WTC11 (cell line): ENCODE results near the gene CACUL1. TPM values are rescaled to one million over a fixed set of nuclear protein-coding genes. Genes with fewer than 3 reads are reported as not detected.

Experiments
- ATAC-seq: fragments of 200-7000 bp; cut with Tn5 transposase; 2 replicates; pipeline ENCODE4 v1.10.0; 2021; ENCODE audit warnings: mild to moderate bottlenecking, moderate library complexity
- CTCF ChIA-PET: fragments of 300-600 bp; sonication (Branson Sonifier 250); formaldehyde crosslinking; loops from one replicate; lab custom pipeline; 2021; ENCODE audit warnings: antibody characterized with exemption; lab: Charles Lee
- POLR2A ChIA-PET: fragments of 350-600 bp; sonication (Branson Sonifier 250); formaldehyde crosslinking; loops from one replicate; lab custom pipeline; 2021; ENCODE audit warnings: antibody characterized with exemption; lab: Charles Lee
- DNase-seq: peaks from one replicate; pipeline ENCODE4 v3.0.0; 2021; ENCODE audit warnings: low spot score
- H3K27ac Mint-ChIP-seq: 2 replicates; pipeline ENCODE4 v1.8.0; 2021; ENCODE audit warnings: mixed read lengths
- H3K27me3 Mint-ChIP-seq: 2 replicates; pipeline ENCODE4 v1.8.0; 2021; ENCODE audit warnings: low read depth, mild to moderate bottlenecking, moderate library complexity, mixed read lengths
- H3K36me3 Mint-ChIP-seq: 2 replicates; pipeline ENCODE4 v1.8.0; 2021; ENCODE audit warnings: mixed read lengths
- H3K4me1 Mint-ChIP-seq: 2 replicates; pipeline ENCODE4 v1.8.0; 2022; ENCODE audit warnings: mixed read lengths
- H3K4me3 Mint-ChIP-seq: 2 replicates; pipeline ENCODE4 v1.8.0; 2021; ENCODE audit warnings: mild to moderate bottlenecking, moderate library complexity, mixed read lengths
- H3K9me3 Mint-ChIP-seq: 2 replicates; pipeline ENCODE4 v1.8.0; 2021; ENCODE audit warnings: mixed read lengths
- ATF1 ChIP-seq: sonication (generic); formaldehyde crosslinking; IDR thresholded peaks from 2 replicates; pipeline ENCODE4 v1.8.1; 2023; ENCODE audit warnings: mild to moderate bottlenecking, moderate library complexity, missing genetic modification reagents
- CREB1 ChIP-seq: sonication (generic); formaldehyde crosslinking; IDR thresholded peaks from 2 replicates; pipeline ENCODE4 v1.8.0; 2023; ENCODE audit warnings: mild to moderate bottlenecking, missing genetic modification reagents
- E2F1 ChIP-seq: sonication (generic); formaldehyde crosslinking; IDR thresholded peaks from 2 replicates; pipeline ENCODE4 v1.8.0; 2022; ENCODE audit warnings: mild to moderate bottlenecking, missing genetic modification reagents
- E2F5 ChIP-seq: sonication (generic); formaldehyde crosslinking; IDR thresholded peaks from 2 replicates; pipeline ENCODE4 v1.8.1; 2022; ENCODE audit warnings: mild to moderate bottlenecking, moderate library complexity, missing genetic modification reagents
- GABPB1 ChIP-seq: sonication (generic); formaldehyde crosslinking; IDR thresholded peaks from 2 replicates; pipeline ENCODE4 v1.8.1; 2023; ENCODE audit warnings: mild to moderate bottlenecking, missing genetic modification reagents
- GTF2I ChIP-seq: fragments of 250-450 bp; sonication (Bioruptor Pico); conservative IDR thresholded peaks from 2 replicates; pipeline ENCODE4 v1.4.0; 2021; ENCODE audit warnings: mild to moderate bottlenecking
- NR2C2 ChIP-seq: sonication (generic); formaldehyde crosslinking; IDR thresholded peaks from 2 replicates; pipeline ENCODE4 v1.8.0; 2022; ENCODE audit warnings: mild to moderate bottlenecking, missing genetic modification reagents
- NR3C1 ChIP-seq: sonication (generic); formaldehyde crosslinking; conservative IDR thresholded peaks from 2 replicates; pipeline ENCODE4 v1.8.1; 2023; ENCODE audit warnings: low read depth, mild to moderate bottlenecking, missing genetic modification reagents
- TCF7 ChIP-seq: sonication (generic); formaldehyde crosslinking; IDR thresholded peaks from 2 replicates; pipeline ENCODE4 v1.8.0; 2022; ENCODE audit warnings: mild to moderate bottlenecking, low read depth, missing genetic modification reagents, moderate library complexity
- ZBTB21 ChIP-seq: sonication (generic); formaldehyde crosslinking; IDR thresholded peaks from 2 replicates; pipeline ENCODE4 v1.8.1; 2023; ENCODE audit warnings: mild to moderate bottlenecking, missing genetic modification reagents, borderline replicate concordance
- ZNF416 ChIP-seq: fragments of 250-450 bp; sonication (Bioruptor Pico); IDR thresholded peaks from 2 replicates; pipeline ENCODE4 v1.9.0; 2021; ENCODE audit warnings: mild to moderate bottlenecking, inconsistent platforms
- total RNA-seq: library from RNA; stranded (reverse); gene quantifications from 3 replicates; pipeline ENCODE4 v1.2.3, GENCODE V29; 2021
- TF ChIP-seq, protein P1 (sequence below): fragments of 250-450 bp; sonication (Bioruptor Pico); IDR thresholded peaks from 2 replicates; pipeline ENCODE4 v1.9.0; 2021; ENCODE audit warnings: mild to moderate bottlenecking, borderline replicate concordance
- TF ChIP-seq, protein P2 (sequence below): fragments of 250-450 bp; sonication (Bioruptor Pico); IDR thresholded peaks from 2 replicates; pipeline ENCODE4 v1.9.0; 2021; ENCODE audit warnings: moderate library complexity, mild to moderate bottlenecking, inconsistent platforms, borderline replicate concordance
- TF ChIP-seq, protein P3 (sequence below): sonication (generic); formaldehyde crosslinking; IDR thresholded peaks from 2 replicates; pipeline ENCODE4 v1.8.1; 2022; ENCODE audit warnings: low read depth, mild to moderate bottlenecking, moderate library complexity, missing genetic modification reagents, borderline replicate concordance
- TF ChIP-seq, protein P4 (sequence below): fragments of 250-450 bp; sonication (Bioruptor Pico); IDR thresholded peaks from 2 replicates; pipeline ENCODE4 v1.9.0; 2021; ENCODE audit warnings: mild to moderate bottlenecking
- TF ChIP-seq, protein P5 (sequence below): sonication (generic); formaldehyde crosslinking; IDR thresholded peaks from 2 replicates; pipeline ENCODE4 v1.8.1; 2022; ENCODE audit warnings: missing genetic modification reagents, borderline replicate concordance

Gene CACUL1
- total RNA-seq, 1 experiment from 2014 or later: 41.5 TPM

DNA sequence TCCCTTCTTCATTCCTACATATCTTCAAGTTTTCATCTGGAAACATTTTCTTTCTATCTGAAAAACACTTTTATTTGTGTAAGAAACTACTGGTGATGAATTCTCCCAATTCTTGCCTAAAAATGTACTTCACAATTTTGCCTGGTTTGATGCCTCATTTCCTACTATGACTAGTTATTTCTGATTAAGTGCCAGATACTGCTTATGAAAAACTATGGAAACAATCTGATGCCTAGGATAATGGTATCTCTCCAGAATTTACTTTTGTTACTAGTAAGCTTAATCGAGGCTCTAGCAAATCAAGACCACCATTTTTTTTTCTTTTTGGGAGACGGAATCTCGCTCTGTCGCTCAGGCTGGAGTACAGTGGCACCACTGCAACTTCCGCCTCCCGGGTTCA is 31.3 kb downstream of the CACUL1 start:
- ChIA-PET CTCF (interaction anchor here (1.9 kb wide), 1 partner anchor 155 kb away, joined by 6 read pairs; no protein-coding TSS in a partner anchor), POLR2A (no interaction called here)
- Mint-ChIP-seq H3K36me3 (peaks cover 4% of the 10 kb centered on the region), H3K27me3 (no peaks in the 10 kb centered on the region), H3K4me1 (no peaks in the 10 kb centered on the region), H3K4me3 (no peak overlapping the region), H3K9me3 (no peaks in the 10 kb centered on the region), H3K27ac (no peak overlapping the region)
- DNase-seq: no peak
- no peak for ATAC-seq
- TF ChIP-seq E2F5 (CRISPR knock-in tag) (no peak), TCF7 (CRISPR knock-in tag) (no peak), ATF1 (CRISPR knock-in tag) (no peak), NR2C2 (CRISPR knock-in tag) (no peak), GABPB1 (CRISPR knock-in tag) (no peak), ZBTB21 (CRISPR knock-in tag) (no peak), ZNF416 (CRISPR knock-in tag) (no peak), CREB1 (CRISPR knock-in tag) (no peak), E2F1 (CRISPR knock-in tag) (no peak), NR3C1 (no peak), GTF2I (no peak)
- TF ChIP-seq, protein P1, sequence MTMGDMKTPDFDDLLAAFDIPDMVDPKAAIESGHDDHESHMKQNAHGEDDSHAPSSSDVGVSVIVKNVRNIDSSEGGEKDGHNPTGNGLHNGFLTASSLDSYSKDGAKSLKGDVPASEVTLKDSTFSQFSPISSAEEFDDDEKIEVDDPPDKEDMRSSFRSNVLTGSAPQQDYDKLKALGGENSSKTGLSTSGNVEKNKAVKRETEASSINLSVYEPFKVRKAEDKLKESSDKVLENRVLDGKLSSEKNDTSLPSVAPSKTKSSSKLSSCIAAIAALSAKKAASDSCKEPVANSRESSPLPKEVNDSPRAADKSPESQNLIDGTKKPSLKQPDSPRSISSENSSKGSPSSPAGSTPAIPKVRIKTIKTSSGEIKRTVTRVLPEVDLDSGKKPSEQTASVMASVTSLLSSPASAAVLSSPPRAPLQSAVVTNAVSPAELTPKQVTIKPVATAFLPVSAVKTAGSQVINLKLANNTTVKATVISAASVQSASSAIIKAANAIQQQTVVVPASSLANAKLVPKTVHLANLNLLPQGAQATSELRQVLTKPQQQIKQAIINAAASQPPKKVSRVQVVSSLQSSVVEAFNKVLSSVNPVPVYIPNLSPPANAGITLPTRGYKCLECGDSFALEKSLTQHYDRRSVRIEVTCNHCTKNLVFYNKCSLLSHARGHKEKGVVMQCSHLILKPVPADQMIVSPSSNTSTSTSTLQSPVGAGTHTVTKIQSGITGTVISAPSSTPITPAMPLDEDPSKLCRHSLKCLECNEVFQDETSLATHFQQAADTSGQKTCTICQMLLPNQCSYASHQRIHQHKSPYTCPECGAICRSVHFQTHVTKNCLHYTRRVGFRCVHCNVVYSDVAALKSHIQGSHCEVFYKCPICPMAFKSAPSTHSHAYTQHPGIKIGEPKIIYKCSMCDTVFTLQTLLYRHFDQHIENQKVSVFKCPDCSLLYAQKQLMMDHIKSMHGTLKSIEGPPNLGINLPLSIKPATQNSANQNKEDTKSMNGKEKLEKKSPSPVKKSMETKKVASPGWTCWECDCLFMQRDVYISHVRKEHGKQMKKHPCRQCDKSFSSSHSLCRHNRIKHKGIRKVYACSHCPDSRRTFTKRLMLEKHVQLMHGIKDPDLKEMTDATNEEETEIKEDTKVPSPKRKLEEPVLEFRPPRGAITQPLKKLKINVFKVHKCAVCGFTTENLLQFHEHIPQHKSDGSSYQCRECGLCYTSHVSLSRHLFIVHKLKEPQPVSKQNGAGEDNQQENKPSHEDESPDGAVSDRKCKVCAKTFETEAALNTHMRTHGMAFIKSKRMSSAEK: no peak
- TF ChIP-seq, protein P2, sequence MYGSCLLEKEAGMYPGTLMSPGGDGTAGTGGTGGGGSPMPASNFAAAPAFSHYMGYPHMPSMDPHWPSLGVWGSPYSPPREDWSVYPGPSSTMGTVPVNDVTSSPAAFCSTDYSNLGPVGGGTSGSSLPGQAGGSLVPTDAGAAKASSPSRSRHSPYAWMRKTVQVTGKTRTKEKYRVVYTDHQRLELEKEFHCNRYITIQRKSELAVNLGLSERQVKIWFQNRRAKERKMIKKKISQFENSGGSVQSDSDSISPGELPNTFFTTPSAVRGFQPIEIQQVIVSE: no peak
- TF ChIP-seq, protein P3, sequence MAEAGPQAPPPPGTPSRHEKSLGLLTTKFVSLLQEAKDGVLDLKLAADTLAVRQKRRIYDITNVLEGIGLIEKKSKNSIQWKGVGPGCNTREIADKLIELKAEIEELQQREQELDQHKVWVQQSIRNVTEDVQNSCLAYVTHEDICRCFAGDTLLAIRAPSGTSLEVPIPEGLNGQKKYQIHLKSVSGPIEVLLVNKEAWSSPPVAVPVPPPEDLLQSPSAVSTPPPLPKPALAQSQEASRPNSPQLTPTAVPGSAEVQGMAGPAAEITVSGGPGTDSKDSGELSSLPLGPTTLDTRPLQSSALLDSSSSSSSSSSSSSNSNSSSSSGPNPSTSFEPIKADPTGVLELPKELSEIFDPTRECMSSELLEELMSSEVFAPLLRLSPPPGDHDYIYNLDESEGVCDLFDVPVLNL (CRISPR knock-in tag): no peak
- TF ChIP-seq, protein P4, sequence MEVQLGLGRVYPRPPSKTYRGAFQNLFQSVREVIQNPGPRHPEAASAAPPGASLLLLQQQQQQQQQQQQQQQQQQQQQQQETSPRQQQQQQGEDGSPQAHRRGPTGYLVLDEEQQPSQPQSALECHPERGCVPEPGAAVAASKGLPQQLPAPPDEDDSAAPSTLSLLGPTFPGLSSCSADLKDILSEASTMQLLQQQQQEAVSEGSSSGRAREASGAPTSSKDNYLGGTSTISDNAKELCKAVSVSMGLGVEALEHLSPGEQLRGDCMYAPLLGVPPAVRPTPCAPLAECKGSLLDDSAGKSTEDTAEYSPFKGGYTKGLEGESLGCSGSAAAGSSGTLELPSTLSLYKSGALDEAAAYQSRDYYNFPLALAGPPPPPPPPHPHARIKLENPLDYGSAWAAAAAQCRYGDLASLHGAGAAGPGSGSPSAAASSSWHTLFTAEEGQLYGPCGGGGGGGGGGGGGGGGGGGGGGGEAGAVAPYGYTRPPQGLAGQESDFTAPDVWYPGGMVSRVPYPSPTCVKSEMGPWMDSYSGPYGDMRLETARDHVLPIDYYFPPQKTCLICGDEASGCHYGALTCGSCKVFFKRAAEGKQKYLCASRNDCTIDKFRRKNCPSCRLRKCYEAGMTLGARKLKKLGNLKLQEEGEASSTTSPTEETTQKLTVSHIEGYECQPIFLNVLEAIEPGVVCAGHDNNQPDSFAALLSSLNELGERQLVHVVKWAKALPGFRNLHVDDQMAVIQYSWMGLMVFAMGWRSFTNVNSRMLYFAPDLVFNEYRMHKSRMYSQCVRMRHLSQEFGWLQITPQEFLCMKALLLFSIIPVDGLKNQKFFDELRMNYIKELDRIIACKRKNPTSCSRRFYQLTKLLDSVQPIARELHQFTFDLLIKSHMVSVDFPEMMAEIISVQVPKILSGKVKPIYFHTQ (CRISPR knock-in tag): no peak
- TF ChIP-seq, protein P5, sequence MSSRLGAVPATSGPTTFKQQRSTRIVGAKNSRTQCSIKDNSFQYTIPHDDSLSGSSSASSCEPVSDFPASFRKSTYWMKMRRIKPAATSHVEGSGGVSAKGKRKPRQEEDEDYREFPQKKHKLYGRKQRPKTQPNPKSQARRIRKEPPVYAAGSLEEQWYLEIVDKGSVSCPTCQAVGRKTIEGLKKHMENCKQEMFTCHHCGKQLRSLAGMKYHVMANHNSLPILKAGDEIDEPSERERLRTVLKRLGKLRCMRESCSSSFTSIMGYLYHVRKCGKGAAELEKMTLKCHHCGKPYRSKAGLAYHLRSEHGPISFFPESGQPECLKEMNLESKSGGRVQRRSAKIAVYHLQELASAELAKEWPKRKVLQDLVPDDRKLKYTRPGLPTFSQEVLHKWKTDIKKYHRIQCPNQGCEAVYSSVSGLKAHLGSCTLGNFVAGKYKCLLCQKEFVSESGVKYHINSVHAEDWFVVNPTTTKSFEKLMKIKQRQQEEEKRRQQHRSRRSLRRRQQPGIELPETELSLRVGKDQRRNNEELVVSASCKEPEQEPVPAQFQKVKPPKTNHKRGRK: no peak
